Activated T-cell treated with anti-CD3 and anti-CD28 coated beads for 48 hours (primary cell): ENCODE measurements around the gene GAPDHS.

Experiments
- DNase-seq: peaks from one replicate; pipeline ENCODE4 v3.0.0-alpha.2; 2020; ENCODE audit warnings: low read depth

Gene GAPDHS

GRCh38 chr19:35557539-35558399 is 24.5 kb downstream of the GAPDHS start:
- peak; percentile 56 for DNase-seq

GRCh38 chr19:35558400-35559280 is 25.4 kb downstream of the GAPDHS start:
- DNase-seq = no peak

- no peak for DNase-seq
These were observed 26.0 kb downstream of the GAPDHS start for GRCh38 chr19:35559281-35559659.

DNA sequence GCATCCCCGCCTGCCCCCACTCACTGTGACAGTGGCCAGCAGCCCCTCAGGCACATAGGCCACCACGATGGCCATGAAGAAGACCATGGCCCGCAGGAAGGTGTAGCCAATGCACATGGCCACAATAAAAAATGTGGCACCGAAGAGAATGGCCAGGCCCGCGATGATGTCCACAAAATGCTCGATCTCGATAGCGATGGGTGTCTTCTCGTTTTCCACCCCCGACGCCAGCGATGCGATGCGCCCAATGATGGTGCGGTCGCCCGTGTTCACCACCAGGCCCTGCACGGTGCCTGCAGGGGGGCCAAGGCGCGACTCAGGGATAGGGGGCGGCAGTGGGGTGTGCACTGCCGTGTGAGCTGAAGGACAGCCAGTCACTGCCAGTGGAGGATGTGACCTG is 26.5 kb downstream of the GAPDHS start:
- no peak for DNase-seq

DNA sequence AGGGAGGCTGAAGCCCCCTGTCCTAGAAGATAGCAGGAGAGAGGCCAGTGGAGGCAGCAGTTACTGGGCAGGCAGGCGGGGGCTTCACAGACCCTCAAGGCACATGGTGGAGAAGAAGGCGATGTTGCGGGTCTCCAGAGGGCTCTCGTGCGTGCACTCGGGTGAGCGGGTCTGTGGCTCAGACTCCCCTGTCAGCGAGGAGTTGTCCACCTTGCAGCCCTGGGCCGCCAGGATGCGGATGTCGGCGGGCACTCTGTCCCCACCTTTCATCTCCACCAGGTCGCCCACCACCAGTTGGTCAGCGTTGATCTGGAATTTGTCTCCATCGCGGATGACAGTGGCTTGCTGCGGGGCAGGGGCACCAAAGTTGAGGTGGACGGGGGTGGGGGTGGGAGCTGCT is 27.0 kb downstream of the GAPDHS start:
- DNase-seq = no peak

- no peak for DNase-seq
These were observed 27.4 kb downstream of the GAPDHS start for GRCh38 chr19:35560677-35561076.

GRCh38 chr19:35561436-35561835 is 28.2 kb downstream of the GAPDHS start:
- no peak for DNase-seq

GRCh38 chr19:35562336-35562735 is 29.1 kb downstream of the GAPDHS start:
- no peak for DNase-seq

DNA sequence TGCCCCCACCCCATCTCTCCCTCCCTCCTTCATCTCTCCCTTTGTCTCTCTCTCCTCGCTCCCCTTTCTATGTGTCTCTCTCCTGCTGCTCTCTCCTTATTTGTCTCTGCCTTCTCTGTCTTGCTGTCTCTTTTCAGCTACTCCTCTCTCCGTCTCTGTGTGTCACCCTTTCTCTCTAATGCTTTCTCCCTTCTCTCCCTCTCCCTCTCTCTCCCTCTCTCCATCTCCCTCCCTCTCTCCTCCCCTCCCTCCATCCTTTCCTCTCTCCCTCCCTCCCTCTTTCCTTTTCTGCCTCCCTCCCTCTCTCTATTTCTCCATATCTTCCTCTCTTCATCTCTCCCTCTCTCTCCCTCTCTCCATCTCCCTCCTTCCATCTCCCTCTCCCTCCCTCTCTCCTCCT is 29.5 kb downstream of the GAPDHS start:
- DNase-seq = no peak

DNA sequence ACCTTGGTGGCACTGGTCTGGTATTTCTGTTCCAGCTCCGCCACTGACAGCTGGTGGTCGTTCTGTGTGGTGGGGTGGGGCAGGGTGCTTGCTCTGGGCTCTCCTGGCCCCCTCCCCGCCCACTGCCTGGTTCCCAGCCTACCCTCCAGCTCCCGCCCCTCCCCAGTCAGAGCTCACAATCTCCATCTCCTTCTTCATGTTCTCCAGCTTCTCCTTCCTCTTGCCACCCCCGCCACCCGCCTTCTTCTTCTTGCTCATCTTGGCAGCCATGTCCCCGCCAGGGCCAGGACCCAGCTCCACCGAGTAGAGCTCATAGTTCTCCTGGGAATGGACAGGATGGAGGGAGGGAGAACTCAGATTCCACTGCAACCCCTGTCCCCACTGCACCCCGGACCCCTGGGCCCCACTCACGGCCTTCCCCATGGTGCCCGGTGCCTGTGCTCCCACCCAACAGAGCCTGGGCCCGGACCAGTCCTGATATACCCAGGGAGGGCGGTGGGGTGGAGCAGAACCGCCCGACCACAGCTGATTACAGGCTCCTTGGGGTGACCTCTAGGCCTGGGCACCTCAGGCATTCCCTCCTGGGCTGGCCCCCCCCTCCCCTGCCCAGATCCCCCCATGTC is 30.1 kb downstream of the GAPDHS start, which contains the start of gene ATP4A:
TSS of gene ATP4A (minus strand) at position 452 of the 623 bp plus-strand sequence. CDS start at position 423, 29 bp downstream.
- no peak for DNase-seq

- no peak for DNase-seq
These were observed 32.0 kb downstream of the GAPDHS start for GRCh38 chr19:35565016-35565856.

DNA sequence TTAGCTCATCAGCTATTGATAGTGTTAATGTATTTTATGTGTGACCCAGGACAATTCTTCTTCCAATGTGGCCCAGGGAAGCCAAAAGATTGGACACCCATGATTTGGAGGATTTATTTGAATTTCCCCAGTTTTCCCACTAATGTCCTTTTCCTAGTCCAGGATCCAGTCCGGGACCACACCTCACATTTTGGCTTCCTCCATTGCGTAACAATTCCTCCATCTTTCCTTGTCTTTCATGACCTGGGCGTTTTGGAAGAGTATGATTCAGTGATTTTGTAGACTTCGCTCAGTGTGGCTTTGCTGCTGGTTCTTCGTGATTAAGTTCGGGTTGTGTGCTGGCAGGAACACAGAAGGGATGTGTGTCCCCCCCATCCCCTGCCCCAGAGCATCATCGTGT is 33.5 kb downstream of the GAPDHS start:
- DNase-seq = no peak

DNA sequence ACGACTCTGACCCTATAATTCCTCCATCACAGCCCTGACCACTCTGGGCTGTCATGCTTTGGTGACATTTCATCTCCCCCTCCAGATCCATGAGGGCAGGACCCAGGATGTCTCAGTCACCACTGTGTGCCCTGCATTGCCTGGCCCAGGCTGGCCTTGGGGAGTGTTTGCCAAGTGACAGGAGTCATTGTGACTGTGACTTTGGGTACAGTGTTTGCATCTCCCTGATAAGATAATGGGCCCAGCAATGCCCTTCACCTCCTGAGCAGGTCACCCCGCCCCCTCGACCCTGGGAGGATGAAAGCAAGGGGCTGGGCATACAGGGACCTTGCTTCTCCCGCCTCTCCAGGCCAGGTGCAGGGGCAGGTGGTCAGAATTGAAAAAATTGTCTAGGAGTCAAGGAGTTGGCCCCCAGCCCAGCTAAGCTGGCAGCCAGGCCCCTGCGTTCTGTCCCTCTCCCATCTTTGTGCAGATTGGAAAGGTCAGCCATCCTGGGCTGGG is 36.1 kb downstream of the GAPDHS start:
- DNase-seq = no peak

DNA sequence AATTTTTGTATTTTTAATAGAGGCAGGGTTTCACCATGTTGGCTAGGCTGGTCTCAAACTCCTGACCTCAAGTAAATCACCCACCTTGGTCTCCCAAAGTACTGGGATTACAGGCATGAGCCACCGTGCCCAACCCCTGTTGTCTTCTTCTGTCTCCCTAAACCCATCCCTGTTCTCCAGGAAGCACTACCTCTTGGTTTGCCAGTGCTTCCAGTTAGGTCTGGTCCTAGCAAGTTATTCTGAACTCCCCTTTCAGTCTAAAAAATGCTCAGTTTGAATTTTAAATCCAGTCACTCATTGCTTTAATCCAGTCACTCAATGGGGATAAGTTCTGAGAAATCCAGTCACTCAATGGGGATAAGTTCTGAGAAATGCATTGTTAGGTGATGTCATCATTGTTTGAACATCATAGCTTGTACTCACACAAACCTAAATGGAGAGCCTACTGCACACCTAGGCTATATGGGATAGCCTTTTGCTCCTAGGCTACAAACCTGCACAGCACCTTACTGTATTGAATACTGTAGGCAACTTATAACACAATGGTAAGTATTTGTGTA is 38.2 kb downstream of the GAPDHS start:
- no peak for DNase-seq

DNA sequence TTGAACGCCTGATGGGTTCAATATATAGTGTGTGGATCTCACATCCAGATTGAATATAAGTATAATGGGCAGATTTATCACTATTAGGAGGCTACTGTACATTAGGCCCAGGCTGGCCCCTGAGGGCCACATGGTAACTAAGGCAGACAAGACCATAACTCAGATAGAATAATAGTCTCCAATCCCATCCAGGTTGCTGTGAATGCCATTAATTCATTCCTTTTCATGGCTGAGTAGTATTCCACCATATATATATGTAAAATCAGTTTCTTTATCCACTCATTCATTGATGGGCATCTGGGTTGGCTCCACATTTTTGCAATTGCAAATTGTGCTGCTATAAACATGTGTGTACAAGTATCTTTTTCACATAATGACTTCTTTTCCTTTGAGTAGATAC is 44.7 kb downstream of the GAPDHS start:
- no peak for DNase-seq

DNA sequence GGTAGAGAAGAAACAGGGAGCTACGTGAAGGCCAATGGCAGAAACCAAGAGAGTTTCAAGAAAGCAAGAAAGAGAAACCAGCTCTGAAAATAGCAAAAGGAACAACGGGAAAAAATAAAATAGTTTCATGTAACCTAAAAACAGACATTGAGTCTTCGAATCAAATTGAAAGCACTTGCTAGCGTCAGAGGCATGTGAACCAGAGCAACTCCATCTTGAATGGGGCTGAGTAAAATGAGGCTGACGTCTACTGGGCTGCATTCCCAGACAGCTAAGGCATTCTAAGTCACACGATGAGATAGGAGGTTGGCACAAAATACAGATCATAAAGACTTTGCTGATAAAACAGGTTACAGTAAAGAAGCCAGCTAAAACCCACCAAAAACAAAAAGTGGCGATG is 45.5 kb downstream of the GAPDHS start:
- no peak for DNase-seq

GRCh38 chr19:35582760-35583159 is 49.5 kb downstream of the GAPDHS start:
- DNase-seq = no peak

- peak; percentile 44 for DNase-seq
These were observed 52.6 kb downstream of the GAPDHS start, which contains the start of gene PMIS2 for GRCh38 chr19:35585848-35586247. Gene PMIS2 (plus strand): TSS chr19:35586173. CDS start chr19:35586260, 87 bp downstream.

DNA sequence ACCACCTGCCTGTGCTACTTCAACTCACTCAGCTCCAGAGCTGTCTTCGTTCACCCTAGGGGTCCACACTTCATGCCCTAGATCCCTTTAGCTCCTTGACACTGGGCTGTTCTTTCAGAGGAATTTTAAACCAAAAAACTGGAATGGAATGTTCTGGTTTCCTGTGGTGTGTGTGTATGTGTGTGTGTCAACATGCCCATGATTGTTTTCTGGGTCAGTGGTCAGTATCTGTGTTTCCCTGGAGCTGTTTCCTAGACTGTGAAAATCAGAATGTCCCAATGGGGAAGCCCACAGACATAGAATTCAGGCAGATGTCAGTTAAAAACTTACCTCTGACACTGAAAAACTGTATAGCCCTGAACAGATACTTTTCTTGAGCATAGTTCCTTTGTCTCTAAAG is 54.1 kb downstream of the GAPDHS start:
- DNase-seq = no peak

DNA sequence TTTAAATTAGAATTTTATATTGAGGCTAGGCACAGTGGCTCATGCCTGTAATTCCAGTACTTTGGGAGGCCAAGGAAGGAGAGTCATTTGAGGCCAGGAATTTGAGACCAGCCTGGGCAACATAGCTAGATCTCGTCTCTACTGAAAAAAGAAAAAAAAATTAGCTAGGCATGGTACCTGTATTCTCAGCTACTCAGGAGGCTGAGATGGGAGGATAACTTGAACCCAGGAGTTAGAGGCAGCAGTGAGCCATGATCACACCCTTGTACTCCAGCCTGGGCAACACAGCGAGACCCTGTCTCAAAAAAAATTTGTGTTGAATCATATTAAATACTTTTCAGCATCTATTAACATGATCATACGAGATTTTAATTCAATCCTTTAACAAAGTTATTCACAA is 57.6 kb downstream of the GAPDHS start:
- DNase-seq = no peak

DNA sequence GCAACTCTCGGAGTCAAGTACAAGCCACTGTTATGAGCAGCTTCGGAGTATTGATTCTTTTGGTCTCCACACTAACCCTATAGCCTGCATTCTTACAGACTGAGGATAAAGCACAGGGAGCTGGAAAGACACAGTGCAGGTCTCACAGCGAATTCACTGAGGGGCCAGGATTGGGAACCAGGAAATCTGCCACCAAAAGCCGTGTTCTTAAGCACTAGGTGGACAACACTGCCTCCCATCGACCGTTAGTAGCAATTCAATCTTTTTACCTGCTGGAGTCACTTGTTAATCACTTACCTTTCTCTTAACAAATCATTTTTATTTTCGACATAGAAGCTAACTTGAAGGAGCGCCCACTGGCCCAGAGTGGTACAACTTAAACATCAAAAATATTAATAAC is 59.0 kb downstream of the GAPDHS start:
- DNase-seq = no peak
